ENCODE data around the gene CKB.

Gene CKB

GRCh38 chr14:103555559-103556337 is 33.1 kb upstream of the CKB start:
- no peak for DNase-seq
- ChIA-PET POLR2A (no interaction called here), CTCF (interaction anchor here (0.8 to 4.4 kb wide), 2 partner anchors 10 to 58 kb away, joined by 3 to 30 read pairs; no protein-coding TSS in a partner anchor)
- 96% methylated on average over 12 of the region's 15 CpGs for WGBS (ENCODE audit: insufficient coverage)
- Histone ChIP-seq H3K4me3 (ENCODE audit: control insufficient read depth in 1 of 7, extremely low read depth in 1 of 7, insufficient read depth in 4 of 7, low read depth in 2 of 7, low read length in 6 of 7) (no peak overlapping the region), H3K36me3 (ENCODE audit: control insufficient read depth in 4 of 4, insufficient read depth in 4 of 4, low read length in 3 of 4) (peaks cover 5 to 38% (median 27%) of the 10 kb centered on the region in 4 experiments), H3K27ac (ENCODE audit: insufficient read depth in 1 of 2, low read depth in 1 of 2, low read length in 2 of 2, poor library complexity in 1 of 2, severe bottlenecking in 2 of 2) (no peak overlapping the region), H3K4me1 (ENCODE audit: control extremely low read depth in 1 of 4, control insufficient read depth in 4 of 4, insufficient read depth in 4 of 4, low read length in 3 of 4) (peaks cover 4 to 7% (median 6%) of the 10 kb centered on the region in 4 experiments), H3K9me3 (ENCODE audit: control extremely low read depth in 1 of 5, control insufficient read depth in 4 of 5, insufficient read depth in 2 of 5, low read depth in 1 of 5, low read length in 4 of 5) (no peaks in the 10 kb centered on the region), H3K27me3 (replicated peaks in 2 of 5; ENCODE audit: control insufficient read depth in 4 of 5, insufficient read depth in 5 of 5, low read length in 4 of 5) (no peaks in the 10 kb centered on the region)

- DNase-seq: no peak
- ChIA-PET POLR2A (no interaction called here), CTCF (interaction anchor here (1.0 to 15.7 kb wide), 7 partner anchors 9 to 81 kb away, joined by 3 to 147 read pairs (median 4); partner anchors contain the start of gene CKB)
- H3K4me1 ChIP-seq (ENCODE audit: control extremely low read depth in 1 of 4, control insufficient read depth in 4 of 4, insufficient read depth in 4 of 4, low read length in 3 of 4): no peaks in the 10 kb centered on the region
- 98% methylated on average over 8 of the region's 11 CpGs for WGBS (ENCODE audit: insufficient coverage)
- no peaks in the 10 kb centered on the region for H3K27me3 ChIP-seq (replicated peaks in 2 of 5; ENCODE audit: control insufficient read depth in 4 of 5, insufficient read depth in 5 of 5, low read length in 4 of 5)
- H3K9me3 ChIP-seq (ENCODE audit: control extremely low read depth in 1 of 5, control insufficient read depth in 4 of 5, insufficient read depth in 2 of 5, low read depth in 1 of 5, low read length in 4 of 5): no peaks in the 10 kb centered on the region
- no peak overlapping the region for H3K4me3 ChIP-seq (ENCODE audit: control insufficient read depth in 1 of 7, extremely low read depth in 1 of 7, insufficient read depth in 4 of 7, low read depth in 2 of 7, low read length in 6 of 7)
- no peak overlapping the region for H3K27ac ChIP-seq (ENCODE audit: insufficient read depth in 1 of 2, low read depth in 1 of 2, low read length in 2 of 2, poor library complexity in 1 of 2, severe bottlenecking in 2 of 2)
- peaks cover 3 to 11% (median 4%) of the 10 kb centered on the region in 4 experiments for H3K36me3 ChIP-seq (ENCODE audit: control insufficient read depth in 4 of 4, insufficient read depth in 4 of 4, low read length in 3 of 4)
Measured at GRCh38 chr14:103552846-103553210, 30.2 kb upstream of the CKB start.

- H3K27me3 ChIP-seq (replicated peaks in 2 of 5; ENCODE audit: control insufficient read depth in 4 of 5, insufficient read depth in 5 of 5, low read length in 4 of 5): no peaks in the 10 kb centered on the region
- ChIA-PET POLR2A (no interaction called here), CTCF (interaction anchor here (1.0 to 15.7 kb wide), 8 partner anchors 9 to 80 kb away, joined by 3 to 147 read pairs (median 4); partner anchors contain the start of genes BAG5 and CKB)
- H3K27ac ChIP-seq (ENCODE audit: insufficient read depth in 1 of 2, low read depth in 1 of 2, low read length in 2 of 2, poor library complexity in 1 of 2, severe bottlenecking in 2 of 2): no peak overlapping the region
- no peak for DNase-seq
- no peaks in the 10 kb centered on the region for H3K4me1 ChIP-seq (ENCODE audit: control extremely low read depth in 1 of 4, control insufficient read depth in 4 of 4, insufficient read depth in 4 of 4, low read length in 3 of 4)
- 97% methylated on average over 14 of the region's 18 CpGs for WGBS (ENCODE audit: insufficient coverage)
- no peak overlapping the region for H3K4me3 ChIP-seq (ENCODE audit: control insufficient read depth in 1 of 7, extremely low read depth in 1 of 7, insufficient read depth in 4 of 7, low read depth in 2 of 7, low read length in 6 of 7)
- peaks cover 2 to 7% (median 3%) of the 10 kb centered on the region in 4 experiments for H3K36me3 ChIP-seq (ENCODE audit: control insufficient read depth in 4 of 4, insufficient read depth in 4 of 4, low read length in 3 of 4)
- H3K9me3 ChIP-seq (ENCODE audit: control extremely low read depth in 1 of 5, control insufficient read depth in 4 of 5, insufficient read depth in 2 of 5, low read depth in 1 of 5, low read length in 4 of 5): no peaks in the 10 kb centered on the region
Measured at GRCh38 chr14:103552011-103552845, 29.6 kb upstream of the CKB start.

- H3K9me3 ChIP-seq (ENCODE audit: control extremely low read depth in 1 of 5, control insufficient read depth in 4 of 5, insufficient read depth in 2 of 5, low read depth in 1 of 5, low read length in 4 of 5): no peaks in the 10 kb centered on the region
- H3K27ac ChIP-seq (ENCODE audit: insufficient read depth in 1 of 2, low read depth in 1 of 2, low read length in 2 of 2, poor library complexity in 1 of 2, severe bottlenecking in 2 of 2): no peak overlapping the region
- H3K36me3 ChIP-seq (ENCODE audit: control insufficient read depth in 4 of 4, insufficient read depth in 4 of 4, low read length in 3 of 4): peaks cover 0 to 3% (median under 1%) of the 10 kb centered on the region in 4 experiments
- POLR2A ChIA-PET: no interaction called here
- no peaks in the 10 kb centered on the region for H3K27me3 ChIP-seq (replicated peaks in 2 of 5; ENCODE audit: control insufficient read depth in 4 of 5, insufficient read depth in 5 of 5, low read length in 4 of 5)
- H3K4me1 ChIP-seq (ENCODE audit: control extremely low read depth in 1 of 4, control insufficient read depth in 4 of 4, insufficient read depth in 4 of 4, low read length in 3 of 4): peaks cover 0 to 3% (median 0%) of the 10 kb centered on the region in 4 experiments
- 91% methylated on average over 16 of the region's 17 CpGs for WGBS (ENCODE audit: insufficient coverage)
- no peak for DNase-seq
- H3K4me3 ChIP-seq (ENCODE audit: control insufficient read depth in 1 of 7, extremely low read depth in 1 of 7, insufficient read depth in 4 of 7, low read depth in 2 of 7, low read length in 6 of 7): no peak overlapping the region
- CTCF ChIA-PET: interaction anchor here (1.1 to 15.7 kb wide), 5 partner anchors 10 to 52 kb away, joined by 3 to 147 read pairs (median 5); partner anchors contain the start of genes BAG5 and CKB
Measured at GRCh38 chr14:103551338-103551762, 28.7 kb upstream of the CKB start.

GRCh38 chr14:103550451-103551337 is 28.1 kb upstream of the CKB start:
- H3K27me3 ChIP-seq (replicated peaks in 2 of 5; ENCODE audit: control insufficient read depth in 4 of 5, insufficient read depth in 5 of 5, low read length in 4 of 5): no peaks in the 10 kb centered on the region
- POLR2A ChIA-PET: no interaction called here
- peaks cover 0 to 3% (median 0%) of the 10 kb centered on the region in 4 experiments for H3K4me1 ChIP-seq (ENCODE audit: control extremely low read depth in 1 of 4, control insufficient read depth in 4 of 4, insufficient read depth in 4 of 4, low read length in 3 of 4)
- WGBS (ENCODE audit: insufficient coverage): 96% methylated on average over 20 of the region's 22 CpGs
- no peak for DNase-seq
- CTCF ChIA-PET: interaction anchor here (0.6 to 15.7 kb wide), 6 partner anchors 10 to 42 kb away, joined by 3 to 147 read pairs (median 4); partner anchors contain the start of gene CKB
- no peak overlapping the region for H3K4me3 ChIP-seq (ENCODE audit: control insufficient read depth in 1 of 7, extremely low read depth in 1 of 7, insufficient read depth in 4 of 7, low read depth in 2 of 7, low read length in 6 of 7)
- no peaks in the 10 kb centered on the region for H3K9me3 ChIP-seq (ENCODE audit: control extremely low read depth in 1 of 5, control insufficient read depth in 4 of 5, insufficient read depth in 2 of 5, low read depth in 1 of 5, low read length in 4 of 5)
- H3K36me3 ChIP-seq (ENCODE audit: control insufficient read depth in 4 of 4, insufficient read depth in 4 of 4, low read length in 3 of 4): peaks cover 0 to 3% (median 0%) of the 10 kb centered on the region in 4 experiments
- H3K27ac ChIP-seq (ENCODE audit: insufficient read depth in 1 of 2, low read depth in 1 of 2, low read length in 2 of 2, poor library complexity in 1 of 2, severe bottlenecking in 2 of 2): no peak overlapping the region

GRCh38 chr14:103549361-103550311 is 27.0 kb upstream of the CKB start:
- ChIA-PET CTCF (interaction anchor here (1.1 to 15.7 kb wide), 5 partner anchors 11 to 49 kb away, joined by 3 to 147 read pairs (median 6); partner anchors contain the start of gene CKB), POLR2A (no interaction called here)
- 97% methylated on average over 27 of the region's 30 CpGs for WGBS (ENCODE audit: insufficient coverage)
- Histone ChIP-seq H3K4me1 (ENCODE audit: control extremely low read depth in 1 of 4, control insufficient read depth in 4 of 4, insufficient read depth in 4 of 4, low read length in 3 of 4) (peaks cover 0 to 3% (median 0%) of the 10 kb centered on the region in 4 experiments), H3K27ac (ENCODE audit: insufficient read depth in 1 of 2, low read depth in 1 of 2, low read length in 2 of 2, poor library complexity in 1 of 2, severe bottlenecking in 2 of 2) (no peak overlapping the region), H3K36me3 (ENCODE audit: control insufficient read depth in 4 of 4, insufficient read depth in 4 of 4, low read length in 3 of 4) (peaks cover 0 to 3% (median 0%) of the 10 kb centered on the region in 4 experiments), H3K4me3 (ENCODE audit: control insufficient read depth in 1 of 7, extremely low read depth in 1 of 7, insufficient read depth in 4 of 7, low read depth in 2 of 7, low read length in 6 of 7) (no peak overlapping the region), H3K9me3 (ENCODE audit: control extremely low read depth in 1 of 5, control insufficient read depth in 4 of 5, insufficient read depth in 2 of 5, low read depth in 1 of 5, low read length in 4 of 5) (no peaks in the 10 kb centered on the region), H3K27me3 (replicated peaks in 2 of 5; ENCODE audit: control insufficient read depth in 4 of 5, insufficient read depth in 5 of 5, low read length in 4 of 5) (no peaks in the 10 kb centered on the region)
- no peak for DNase-seq
